ENCODE measurements around the gene DCK. TPM values are rescaled to one million over a fixed set of nuclear protein-coding genes. Genes with fewer than 3 reads are reported as not detected.
"Not testable (repeated sequence)": the region's sequence is repeated elsewhere in the genome, so short reads cannot be mapped to it uniquely, and the experiment has no call there.

Gene DCK
- total and polyA plus RNA-seq, 10 donors, result 19.3 to 45.5 (median 35.3) TPM

DNA sequence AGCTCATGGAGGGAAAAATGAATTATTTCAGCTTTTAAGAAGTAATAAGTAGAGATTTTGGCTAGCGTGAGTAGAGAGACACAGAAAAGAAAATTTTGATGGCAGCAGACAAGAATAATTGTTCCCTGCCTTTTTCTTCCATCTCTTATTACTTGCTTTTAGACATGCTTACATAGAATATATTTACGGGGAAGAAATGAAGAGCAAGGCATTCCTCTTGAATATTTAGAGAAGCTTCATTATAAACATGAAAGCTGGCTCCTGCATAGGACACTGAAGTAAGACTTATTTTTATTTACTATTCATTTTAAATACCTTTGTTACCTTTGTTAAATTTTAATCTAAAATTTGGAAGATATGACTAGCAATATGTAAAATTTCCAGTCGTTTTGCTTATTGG is 32.2 kb downstream of the DCK start:
- H3K4me3 ChIP-seq, result no peak overlapping the region
- intact Hi-C loops (cut with DNase I; ENCODE audit: low total_unique reads), result no loop called here
- 81 to 92% (median 84%) methylated on average over 3 of the region's 3 CpGs for WGBS, 5 donors
- H3K4me1 ChIP-seq, result peaks cover 0 to 13% (median 4%) of the 10 kb centered on the region in 6 donors
- H3K9me3 ChIP-seq, result no peaks in the 10 kb centered on the region
- no peak for DNase-seq
- no peak for TF ChIP-seq CTCF (IDR thresholded peaks at IDR 0.05 in 8 of 11, conservative IDR thresholded peaks at IDR 0.05 in 3 of 11)
- no peaks in the 10 kb centered on the region for H3K27me3 ChIP-seq (replicated peaks in 1 of 7)
- H3K36me3 ChIP-seq, result peaks cover 0 to 92% (median 43%) of the 10 kb centered on the region in 6 donors
- no peak overlapping the region for H3K27ac ChIP-seq

- DNase-seq, result no peak
- 60 to 83% (median 78%) methylated on average over 2 of the region's 2 CpGs for WGBS, 5 donors
- intact Hi-C loops (cut with DNase I; ENCODE audit: low total_unique reads), result no loop called here
- Histone ChIP-seq H3K4me1 (peaks cover 0 to 13% (median 4%) of the 10 kb centered on the region in 6 donors), H3K36me3 (peaks cover 0 to 96% (median 45%) of the 10 kb centered on the region in 6 donors), H3K27ac (no peak overlapping the region), H3K27me3 (replicated peaks in 1 of 7) (no peaks in the 10 kb centered on the region), H3K4me3 (no peak overlapping the region), H3K9me3 (no peaks in the 10 kb centered on the region)
- TF ChIP-seq POLR2AphosphoS5 (IDR thresholded peaks at IDR 0.05) (no peak), POLR2A (IDR thresholded peaks at IDR 0.05) (no peak), CTCF (IDR thresholded peaks at IDR 0.05 in 8 of 11, conservative IDR thresholded peaks at IDR 0.05 in 3 of 11) (no peak)
These were observed 32.6 kb downstream of the DCK start for GRCh38 chr4:71026086-71026485.

DNA sequence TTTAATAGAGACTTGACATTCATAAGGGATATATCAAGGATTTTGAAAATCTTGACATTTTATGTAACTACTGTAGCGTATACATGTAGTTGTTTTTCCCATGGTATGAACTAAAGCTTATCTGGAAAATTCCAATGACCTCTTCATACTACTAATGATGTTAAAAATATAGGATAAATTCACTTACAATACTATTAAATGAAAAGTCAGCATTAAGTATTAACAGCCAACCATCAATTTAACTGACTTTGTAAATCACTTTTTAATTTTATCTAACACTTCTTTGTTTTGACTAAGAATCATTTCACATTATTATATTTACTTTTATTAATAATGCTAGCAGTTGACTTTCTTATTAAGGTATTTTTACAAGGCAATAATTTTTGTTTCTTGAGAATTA is 34.2 kb downstream of the DCK start:
- no peak overlapping the region for H3K27ac ChIP-seq
- H3K4me3 ChIP-seq, result no peak overlapping the region
- whole genome bisulfite sequencing, 5 donors, result 96 to 100% (median 98%) methylated on average over 1 of the region's 1 CpG
- H3K9me3 ChIP-seq, result no peaks in the 10 kb centered on the region
- peaks cover 0 to 13% (median 4%) of the 10 kb centered on the region in 6 donors for H3K4me1 ChIP-seq
- no peak for DNase-seq
- intact Hi-C loops (cut with DNase I; ENCODE audit: low total_unique reads), result no loop called here
- H3K27me3 ChIP-seq (replicated peaks in 1 of 7), result no peaks in the 10 kb centered on the region
- no peak for TF ChIP-seq POLR2AphosphoS5 (IDR thresholded peaks at IDR 0.05)
- peaks cover 0 to 99% (median 60%) of the 10 kb centered on the region in 6 donors for H3K36me3 ChIP-seq

DNA sequence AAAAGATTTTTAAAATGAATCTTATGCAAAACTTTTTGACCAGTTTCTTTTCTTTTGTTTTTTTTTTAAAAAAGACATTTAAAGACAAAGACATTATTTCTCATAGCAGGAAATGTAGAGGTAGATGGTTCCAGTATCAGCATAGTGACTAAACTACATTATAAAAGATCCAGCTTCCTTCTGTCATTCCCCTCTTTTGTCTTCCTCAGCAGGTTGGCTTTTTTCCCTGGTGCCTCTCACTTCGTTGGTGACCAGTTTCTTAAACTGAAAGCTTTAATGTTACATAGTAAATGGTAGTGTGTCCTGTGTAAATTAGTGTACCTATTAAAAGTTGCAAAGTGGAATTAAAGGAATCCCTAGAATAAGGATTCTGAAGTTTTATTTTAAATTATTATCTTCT is 36.1 kb downstream of the DCK start:
- no peak overlapping the region for H3K27ac ChIP-seq
- 74 to 91% (median 75%) methylated on average over 1 of the region's 1 CpG for WGBS, 5 donors
- DNase-seq, result no peak
- no peak overlapping the region for H3K4me3 ChIP-seq
- H3K9me3 ChIP-seq, result no peaks in the 10 kb centered on the region
- H3K36me3 ChIP-seq, result peaks cover 0 to 99% (median 65%) of the 10 kb centered on the region in 6 donors
- TF ChIP-seq POLR2AphosphoS5 (IDR thresholded peaks at IDR 0.05) (no peak), POLR2A (IDR thresholded peaks at IDR 0.05) (no peak), CTCF (IDR thresholded peaks at IDR 0.05 in 8 of 11, conservative IDR thresholded peaks at IDR 0.05 in 3 of 11) (no peak)
- no peaks in the 10 kb centered on the region for H3K27me3 ChIP-seq (replicated peaks in 1 of 7)
- H3K4me1 ChIP-seq, result peaks cover 0 to 13% (median 4%) of the 10 kb centered on the region in 6 donors
- intact Hi-C loops (cut with DNase I; ENCODE audit: low total_unique reads), result no loop called here

DNA sequence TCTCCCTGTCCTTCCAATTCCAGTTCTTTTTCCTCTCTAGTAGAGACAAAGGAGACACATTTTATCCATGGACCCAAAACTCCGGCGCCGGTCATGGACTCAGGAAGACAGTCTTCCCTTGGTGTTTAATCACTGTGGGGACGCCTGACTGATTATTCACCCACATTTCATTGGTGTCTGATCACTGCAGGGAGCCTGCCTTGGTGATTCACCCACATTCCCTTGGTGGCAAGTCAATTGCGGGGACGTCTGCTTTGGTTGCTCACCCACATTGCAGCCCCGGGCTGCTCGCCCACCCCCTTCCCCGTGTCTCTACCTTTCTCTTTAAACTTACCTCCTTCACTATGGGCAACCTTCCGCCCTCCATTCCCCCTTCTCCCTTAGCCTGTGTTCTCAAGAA is 38.7 kb downstream of the DCK start:
- H3K9me3 ChIP-seq; intact Hi-C loops (cut with DNase I; ENCODE audit: low total_unique reads); H3K4me3 ChIP-seq; H3K27me3 ChIP-seq (replicated peaks in 1 of 7); DNase-seq; H3K27ac ChIP-seq; H3K4me1 ChIP-seq: not testable (repeated sequence)
- 87 to 98% (median 93%) methylated on average over 9 to 10 of the region's 10 CpGs for WGBS, 5 donors
- peaks cover 0 to 100% (median 68%) of the 10 kb centered on the region in 6 donors for H3K36me3 ChIP-seq
